T-helper 1 cell treated with Interleukin-12 subunit alpha and Interleukin-12 subunit beta and Interleukin-4 antibody, amounts not matched to agents 30 ng/mL and 1 ng/mL, for 36 hours (primary cell): ENCODE data around the gene CD80. TPM values are rescaled to one million over a fixed set of nuclear protein-coding genes. Genes with fewer than 3 reads are reported as not detected.
"Not testable (repeated sequence)": the region's sequence is repeated elsewhere in the genome, so short reads cannot be mapped to it uniquely, and the experiment has no call there.

ENCODE experiments used
- intact Hi-C: fragments of 100-400 bp; cut with micrococcal nuclease; formaldehyde crosslinking; loops from one replicate; pipeline ENCODE4 v1.15.1; 2024
- total RNA-seq: library from RNA; stranded (reverse); gene quantifications from 2 replicates; pipeline ENCODE4 v1.2.3, GENCODE V29; 2022

Gene CD80
- 17.7 and 20.7 TPM in 2 replicates for total RNA-seq

- intact Hi-C loops: loop anchor here (1.0 to 5.0 kb wide), 15 partner anchors 21 to 677 kb away; partner anchors contain the start of genes ARHGAP31, B4GALT4, GSK3B and TIMMDC1
Observed at GRCh38 chr3:119559441-119559963, at the start of gene CD80. TSS of gene CD80 (minus strand) at chr3:119559614. CDS start at chr3:119557728, 1,886 bp downstream.

GRCh38 chr3:119608405-119609000 lies 49.1 kb upstream of the CD80 start:
- intact Hi-C loops: no loop called here

- intact Hi-C loops: no loop called here
Observed at GRCh38 chr3:119604878-119605277, 45.5 kb upstream of the CD80 start.

GRCh38 chr3:119602676-119603075 lies 43.3 kb upstream of the CD80 start:
- intact Hi-C loops: no loop called here

- intact Hi-C loops: no loop called here
Observed at GRCh38 chr3:119601154-119601553, 41.7 kb upstream of the CD80 start.

GRCh38 chr3:119600732-119601131 lies 41.3 kb upstream of the CD80 start:
- intact Hi-C loops: loop anchor here (1.0 kb wide), 1 partner anchor 76 kb away; no protein-coding TSS in a partner anchor

GRCh38 chr3:119599558-119600174 lies 40.3 kb upstream of the CD80 start:
- intact Hi-C loops: loop anchor here (1.0 to 2.0 kb wide), 3 partner anchors 17 to 77 kb away; no protein-coding TSS in a partner anchor

GRCh38 chr3:119598410-119599098 lies 39.1 kb upstream of the CD80 start:
- intact Hi-C loops: loop anchor here (2.0 kb wide), 2 partner anchors 16 to 40 kb away; no protein-coding TSS in a partner anchor

GRCh38 chr3:119597548-119598288 lies 38.3 kb upstream of the CD80 start, which contains the start of gene PLA1A:
TSS of gene PLA1A (plus strand) at chr3:119597885. CDS start at chr3:119597914, 29 bp downstream.
- intact Hi-C loops: loop anchor here (2.0 kb wide), 2 partner anchors 15 to 41 kb away; no protein-coding TSS in a partner anchor

- intact Hi-C loops: no loop called here
Observed at GRCh38 chr3:119596398-119596797, 37.0 kb upstream of the CD80 start.

- intact Hi-C loops: no loop called here
Observed at GRCh38 chr3:119595639-119596334, 36.4 kb upstream of the CD80 start.

GRCh38 chr3:119594929-119595328 lies 35.5 kb upstream of the CD80 start:
- intact Hi-C loops: not testable (repeated sequence)

GRCh38 chr3:119594066-119594465 lies 34.7 kb upstream of the CD80 start:
- intact Hi-C loops: no loop called here

- intact Hi-C loops: no loop called here
Observed at GRCh38 chr3:119592861-119593260, 33.4 kb upstream of the CD80 start.

GRCh38 chr3:119590706-119591105 lies 31.3 kb upstream of the CD80 start:
- intact Hi-C loops: no loop called here

- intact Hi-C loops: no loop called here
Observed at GRCh38 chr3:119589102-119589773, 29.8 kb upstream of the CD80 start.

- intact Hi-C loops: no loop called here
Observed at GRCh38 chr3:119588112-119588511, 28.7 kb upstream of the CD80 start.

- intact Hi-C loops: no loop called here
Observed at GRCh38 chr3:119586733-119587172, 27.3 kb upstream of the CD80 start.

- intact Hi-C loops: no loop called here
Observed at GRCh38 chr3:119585856-119586570, 26.6 kb upstream of the CD80 start.
